Measurements from ENCODE around the gene TREH.

The TREH gene

DNA sequence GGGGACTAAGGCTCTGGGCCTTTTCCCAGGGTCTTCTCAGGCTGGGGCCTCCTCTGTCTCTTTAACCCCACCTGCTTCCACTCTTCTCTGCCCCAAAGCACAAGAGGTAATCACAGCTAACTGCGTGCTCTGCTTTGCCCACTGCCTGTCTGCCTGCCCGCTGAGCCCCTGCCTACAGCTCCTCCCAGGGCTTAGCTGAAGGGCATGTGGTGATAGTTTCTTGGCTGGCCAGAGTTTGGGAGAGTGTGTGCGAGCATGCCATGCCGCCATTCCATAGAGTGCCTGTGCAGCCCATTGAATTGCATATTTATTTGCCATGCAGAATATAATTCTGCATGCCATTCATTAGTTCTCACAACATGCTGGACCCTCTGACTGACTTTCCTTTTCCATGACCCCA, 39.6 kb downstream of the TREH start:
- Histone ChIP-seq H3K4me1 (ENCODE audit: control insufficient read depth in 1 of 2, insufficient read depth in 2 of 2, low read length in 2 of 2) (peaks cover 41 to 44% of the 10 kb centered on the region in 2 donors), H3K36me3 (ENCODE audit: control insufficient read depth in 1 of 2, insufficient read depth in 2 of 2, low read length in 2 of 2) (peaks cover 8 to 28% of the 10 kb centered on the region in 2 donors), H3K9ac (ENCODE audit: low read depth in 1 of 2, low read length in 2 of 2) (no peak overlapping the region), H3K9me3 (ENCODE audit: control insufficient read depth in 1 of 2, low read length in 2 of 2) (no peaks in the 10 kb centered on the region), H3K4me3 (ENCODE audit: low read depth in 1 of 2, low read length in 2 of 2) (no peak overlapping the region), H3K27me3 (ENCODE audit: control insufficient read depth in 1 of 2, insufficient read depth in 2 of 2, low read length in 2 of 2) (no peaks in the 10 kb centered on the region), H3K27ac (ENCODE audit: low read depth, low read length) (no peak overlapping the region)

DNA sequence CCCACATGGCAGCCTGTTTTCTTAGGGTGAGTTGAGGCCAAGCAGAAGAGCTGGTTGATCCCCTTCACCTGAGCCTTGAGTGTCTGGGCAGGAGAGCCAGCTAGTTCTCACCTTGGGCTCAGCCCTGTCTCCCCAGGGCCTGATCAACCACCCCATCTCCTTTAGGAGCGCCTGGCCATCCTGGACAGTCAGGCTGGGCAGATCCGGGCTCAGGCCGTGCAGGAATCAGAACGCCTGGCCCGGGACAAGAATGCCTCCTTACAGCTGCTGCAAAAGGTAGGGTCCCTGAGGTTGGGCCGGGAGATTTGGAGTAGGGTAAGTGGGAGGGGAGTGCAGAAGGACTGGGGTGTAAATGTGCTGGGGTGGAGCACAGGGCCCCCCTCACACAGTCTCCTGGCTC, 40.7 kb downstream of the TREH start:
- no peak overlapping the region for H3K9ac ChIP-seq (ENCODE audit: low read depth in 1 of 2, low read length in 2 of 2)
- H3K27ac ChIP-seq (ENCODE audit: low read depth, low read length) = no peak overlapping the region
- H3K9me3 ChIP-seq (ENCODE audit: control insufficient read depth in 1 of 2, low read length in 2 of 2) = no peaks in the 10 kb centered on the region
- H3K36me3 ChIP-seq (ENCODE audit: control insufficient read depth in 1 of 2, insufficient read depth in 2 of 2, low read length in 2 of 2) = peaks cover 5 to 17% of the 10 kb centered on the region in 2 donors
- peaks cover 49 to 53% of the 10 kb centered on the region in 2 donors for H3K4me1 ChIP-seq (ENCODE audit: control insufficient read depth in 1 of 2, insufficient read depth in 2 of 2, low read length in 2 of 2)
- no peak overlapping the region for H3K4me3 ChIP-seq (ENCODE audit: low read depth in 1 of 2, low read length in 2 of 2)
- no peaks in the 10 kb centered on the region for H3K27me3 ChIP-seq (ENCODE audit: control insufficient read depth in 1 of 2, insufficient read depth in 2 of 2, low read length in 2 of 2)

- H3K36me3 ChIP-seq (ENCODE audit: control insufficient read depth in 1 of 2, insufficient read depth in 2 of 2, low read length in 2 of 2) = peaks cover 5 to 6% of the 10 kb centered on the region in 2 donors
- H3K27ac ChIP-seq (ENCODE audit: low read depth, low read length) = no peak overlapping the region
- H3K9ac ChIP-seq (ENCODE audit: low read depth in 1 of 2, low read length in 2 of 2) = no peak overlapping the region
Observed at GRCh38 chr11:118636569-118637290, 42.7 kb downstream of the TREH start.

DNA sequence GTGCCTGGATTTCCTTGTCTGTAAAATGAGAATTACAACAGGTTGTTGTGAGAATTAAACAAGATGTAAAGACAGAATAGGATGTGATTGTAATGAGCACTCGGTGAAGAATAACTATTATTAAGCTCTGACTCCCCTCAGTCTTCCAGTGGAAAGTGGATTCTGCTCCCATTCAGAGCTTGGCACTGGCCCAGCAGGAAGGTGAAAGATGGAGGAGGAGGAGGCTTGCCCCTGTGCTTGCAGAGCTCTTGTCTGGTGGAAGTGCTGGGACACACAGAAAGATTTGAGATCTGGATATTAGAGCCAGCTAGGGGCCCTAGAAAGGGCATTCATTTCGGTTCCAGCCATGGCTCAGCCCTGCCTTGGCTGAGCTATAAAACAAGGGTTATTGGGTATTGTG, 43.8 kb downstream of the TREH start:
- Histone ChIP-seq H3K27me3 (ENCODE audit: control insufficient read depth in 1 of 2, insufficient read depth in 2 of 2, low read length in 2 of 2) (no peaks in the 10 kb centered on the region), H3K36me3 (ENCODE audit: control insufficient read depth in 1 of 2, insufficient read depth in 2 of 2, low read length in 2 of 2) (peaks cover 5 to 6% of the 10 kb centered on the region in 2 donors), H3K27ac (ENCODE audit: low read depth, low read length) (no peak overlapping the region), H3K4me1 (ENCODE audit: control insufficient read depth in 1 of 2, insufficient read depth in 2 of 2, low read length in 2 of 2) (peaks cover 45 to 52% of the 10 kb centered on the region in 2 donors), H3K9ac (ENCODE audit: low read depth in 1 of 2, low read length in 2 of 2) (peak overlapping the region in 1 of 2 donors; percentile 12), H3K4me3 (ENCODE audit: low read depth in 1 of 2, low read length in 2 of 2) (no peak overlapping the region), H3K9me3 (ENCODE audit: control insufficient read depth in 1 of 2, low read length in 2 of 2) (no peaks in the 10 kb centered on the region)

More at GRCh38 chr11:118636569-118637290, 42.7 kb downstream of the TREH start:
- Histone ChIP-seq H3K27me3 (ENCODE audit: control insufficient read depth in 1 of 2, insufficient read depth in 2 of 2, low read length in 2 of 2) (no peaks in the 10 kb centered on the region), H3K4me3 (ENCODE audit: low read depth in 1 of 2, low read length in 2 of 2) (no peak overlapping the region), H3K4me1 (ENCODE audit: control insufficient read depth in 1 of 2, insufficient read depth in 2 of 2, low read length in 2 of 2) (peaks cover 46 to 52% of the 10 kb centered on the region in 2 donors), H3K9me3 (ENCODE audit: control insufficient read depth in 1 of 2, low read length in 2 of 2) (no peaks in the 10 kb centered on the region)

DNA sequence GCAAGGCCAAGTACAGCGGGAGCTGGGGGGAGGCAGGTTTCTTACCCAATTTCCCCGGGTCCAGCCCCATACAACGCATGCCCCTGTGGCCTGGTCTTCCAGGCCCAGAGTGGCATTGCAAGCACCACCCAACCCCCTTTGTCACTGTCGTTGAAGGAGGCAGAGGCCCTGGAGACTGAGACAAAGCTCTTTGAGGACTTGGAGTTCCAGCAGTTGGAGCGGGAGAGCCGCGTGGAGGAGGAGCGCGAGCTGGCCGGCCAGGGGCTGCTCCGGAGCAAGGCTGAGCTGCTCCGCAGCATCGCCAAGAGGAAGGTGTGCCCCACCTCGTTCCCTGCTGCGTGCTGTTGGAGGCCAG, 44.2 kb downstream of the TREH start:
- Histone ChIP-seq H3K27me3 (ENCODE audit: control insufficient read depth in 1 of 2, insufficient read depth in 2 of 2, low read length in 2 of 2) (no peaks in the 10 kb centered on the region), H3K9ac (ENCODE audit: low read depth in 1 of 2, low read length in 2 of 2) (peak overlapping the region in 1 of 2 donors; percentile 12), H3K4me1 (ENCODE audit: control insufficient read depth in 1 of 2, insufficient read depth in 2 of 2, low read length in 2 of 2) (peaks cover 46 to 52% of the 10 kb centered on the region in 2 donors), H3K36me3 (ENCODE audit: control insufficient read depth in 1 of 2, insufficient read depth in 2 of 2, low read length in 2 of 2) (peaks cover 5 to 9% of the 10 kb centered on the region in 2 donors), H3K27ac (ENCODE audit: low read depth, low read length) (no peak overlapping the region), H3K4me3 (ENCODE audit: low read depth in 1 of 2, low read length in 2 of 2) (peak overlapping the region; percentile 24 to 51), H3K9me3 (ENCODE audit: control insufficient read depth in 1 of 2, low read length in 2 of 2) (no peaks in the 10 kb centered on the region)

DNA sequence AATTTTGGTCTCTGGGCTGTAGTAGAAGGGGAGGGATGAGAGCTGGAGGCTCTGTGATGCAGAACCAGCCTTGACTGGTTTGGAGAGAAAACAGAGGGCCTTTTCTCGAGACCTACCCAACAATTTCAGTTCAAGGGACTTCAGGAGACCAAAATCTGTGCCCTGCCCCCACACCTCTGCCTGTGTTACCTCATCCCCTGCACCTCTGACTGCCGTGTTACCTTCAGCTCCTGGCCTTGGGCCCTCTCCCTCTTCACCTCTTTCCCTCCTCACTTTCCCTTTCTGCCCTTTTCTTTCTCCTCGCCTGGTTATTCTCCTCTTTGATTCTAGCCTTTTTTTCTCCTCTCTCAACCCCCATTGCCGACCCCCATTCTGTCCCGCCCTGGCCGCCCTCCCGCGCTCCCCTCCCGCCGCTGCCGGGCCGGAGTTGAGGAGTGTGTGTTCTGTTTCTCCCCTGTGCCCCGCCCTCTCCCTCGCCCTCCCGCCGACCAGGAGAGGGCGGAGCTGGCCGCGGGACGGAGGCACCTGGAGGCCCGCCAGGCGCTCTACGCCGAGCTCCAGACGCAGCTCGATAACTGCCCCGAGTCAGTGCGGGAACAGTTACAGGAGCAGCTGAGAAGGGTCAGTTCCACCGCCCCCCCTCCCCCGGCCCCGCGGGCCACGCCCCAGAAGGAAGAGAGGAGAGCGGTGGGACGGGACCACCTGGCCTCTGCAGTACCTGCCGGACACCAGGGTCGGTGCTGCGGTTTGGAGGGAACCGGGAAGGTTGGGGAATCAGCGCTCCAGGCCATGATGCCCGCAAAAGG, 44.8 kb downstream of the TREH start:
- Histone ChIP-seq H3K9ac (ENCODE audit: low read depth in 1 of 2, low read length in 2 of 2) (peak overlapping the region; percentile 12 to 33), H3K9me3 (ENCODE audit: control insufficient read depth in 1 of 2, low read length in 2 of 2) (no peaks in the 10 kb centered on the region), H3K27me3 (ENCODE audit: control insufficient read depth in 1 of 2, insufficient read depth in 2 of 2, low read length in 2 of 2) (no peaks in the 10 kb centered on the region), H3K4me3 (ENCODE audit: low read depth in 1 of 2, low read length in 2 of 2) (peak overlapping the region; percentile 48 to 51), H3K4me1 (ENCODE audit: control insufficient read depth in 1 of 2, insufficient read depth in 2 of 2, low read length in 2 of 2) (peaks cover 50 to 55% of the 10 kb centered on the region in 2 donors), H3K36me3 (ENCODE audit: control insufficient read depth in 1 of 2, insufficient read depth in 2 of 2, low read length in 2 of 2) (peaks cover 5 to 9% of the 10 kb centered on the region in 2 donors), H3K27ac (ENCODE audit: low read depth, low read length) (no peak overlapping the region)

DNA sequence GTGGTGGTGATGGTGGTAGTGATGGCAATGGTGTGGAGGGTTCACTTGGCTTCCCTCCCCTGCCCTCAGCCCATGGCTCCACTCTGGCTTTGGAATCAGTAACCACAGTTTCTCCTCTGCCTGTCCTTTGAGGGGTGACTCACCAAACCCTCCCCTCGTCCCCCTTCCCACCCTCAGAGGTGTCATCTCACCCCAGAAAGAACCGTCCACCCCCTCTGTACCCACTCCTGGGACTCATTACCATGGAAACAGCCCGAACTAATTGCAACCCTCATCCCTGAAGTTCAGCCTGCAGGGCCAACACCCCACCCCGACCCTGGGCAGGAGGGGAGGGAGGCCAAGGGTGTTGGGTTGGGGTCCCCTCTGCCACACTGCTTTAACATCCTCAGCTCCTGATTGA, 45.5 kb downstream of the TREH start:
- H3K9me3 ChIP-seq (ENCODE audit: control insufficient read depth in 1 of 2, low read length in 2 of 2) = no peaks in the 10 kb centered on the region
- H3K27me3 ChIP-seq (ENCODE audit: control insufficient read depth in 1 of 2, insufficient read depth in 2 of 2, low read length in 2 of 2) = no peaks in the 10 kb centered on the region
- H3K4me1 ChIP-seq (ENCODE audit: control insufficient read depth in 1 of 2, insufficient read depth in 2 of 2, low read length in 2 of 2) = peaks cover 53 to 62% of the 10 kb centered on the region in 2 donors
- H3K4me3 ChIP-seq (ENCODE audit: low read depth in 1 of 2, low read length in 2 of 2) = no peak overlapping the region
- H3K36me3 ChIP-seq (ENCODE audit: control insufficient read depth in 1 of 2, insufficient read depth in 2 of 2, low read length in 2 of 2) = peaks cover 5 to 9% of the 10 kb centered on the region in 2 donors
- H3K27ac ChIP-seq (ENCODE audit: low read depth, low read length) = no peak overlapping the region
- H3K9ac ChIP-seq (ENCODE audit: low read depth in 1 of 2, low read length in 2 of 2) = peak overlapping the region in 1 of 2 donors; percentile 33

GRCh38 chr11:118633319-118633690, 46.1 kb downstream of the TREH start:
- Histone ChIP-seq H3K27me3 (ENCODE audit: control insufficient read depth in 1 of 2, insufficient read depth in 2 of 2, low read length in 2 of 2) (no peaks in the 10 kb centered on the region), H3K27ac (ENCODE audit: low read depth, low read length) (no peak overlapping the region), H3K36me3 (ENCODE audit: control insufficient read depth in 1 of 2, insufficient read depth in 2 of 2, low read length in 2 of 2) (peaks cover 5 to 9% of the 10 kb centered on the region in 2 donors), H3K9me3 (ENCODE audit: control insufficient read depth in 1 of 2, low read length in 2 of 2) (no peaks in the 10 kb centered on the region), H3K9ac (ENCODE audit: low read depth in 1 of 2, low read length in 2 of 2) (no peak overlapping the region), H3K4me3 (ENCODE audit: low read depth in 1 of 2, low read length in 2 of 2) (no peak overlapping the region), H3K4me1 (ENCODE audit: control insufficient read depth in 1 of 2, insufficient read depth in 2 of 2, low read length in 2 of 2) (peaks cover 55 to 62% of the 10 kb centered on the region in 2 donors)

DNA sequence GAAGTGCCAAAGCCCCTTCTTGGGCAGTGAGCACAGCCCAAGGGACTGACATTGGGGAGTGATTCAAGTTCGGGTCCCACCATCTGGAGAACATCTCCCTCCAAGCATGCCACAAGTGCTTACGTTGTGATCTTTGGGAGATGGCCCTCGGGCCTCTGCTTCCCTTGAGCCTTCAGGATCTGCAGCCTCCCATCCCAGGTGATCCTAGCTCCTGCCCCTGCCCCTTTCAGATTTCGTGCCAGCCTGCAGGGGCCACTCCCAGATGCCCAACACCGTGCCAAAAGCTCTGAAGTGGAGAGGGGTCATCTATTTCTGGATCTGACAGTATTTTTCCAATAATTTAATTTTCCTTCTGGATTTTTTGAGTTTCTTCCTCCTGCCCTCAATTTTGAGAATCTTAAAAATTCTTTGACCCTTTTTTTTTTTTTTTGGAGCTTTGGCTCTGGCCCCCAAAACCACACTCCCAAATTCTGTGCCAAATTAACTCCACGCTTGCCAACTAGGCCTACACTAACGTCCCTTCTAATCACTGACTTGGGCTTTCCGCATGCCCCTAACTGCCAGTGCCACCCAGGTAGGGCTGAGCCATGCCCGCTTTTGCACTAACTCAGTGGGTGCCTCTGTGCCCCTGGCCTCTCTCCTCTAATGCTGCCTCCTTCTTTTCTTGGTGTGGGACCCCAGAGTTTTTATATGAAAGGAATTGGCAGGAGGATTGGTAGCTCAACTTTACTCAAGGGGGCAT, 46.7 kb downstream of the TREH start:
- Histone ChIP-seq H3K27ac (ENCODE audit: low read depth, low read length) (no peak overlapping the region), H3K4me1 (ENCODE audit: control insufficient read depth in 1 of 2, insufficient read depth in 2 of 2, low read length in 2 of 2) (peaks cover 55 to 62% of the 10 kb centered on the region in 2 donors), H3K9ac (ENCODE audit: low read depth in 1 of 2, low read length in 2 of 2) (no peak overlapping the region), H3K4me3 (ENCODE audit: low read depth in 1 of 2, low read length in 2 of 2) (no peak overlapping the region), H3K9me3 (ENCODE audit: control insufficient read depth in 1 of 2, low read length in 2 of 2) (no peaks in the 10 kb centered on the region), H3K27me3 (ENCODE audit: control insufficient read depth in 1 of 2, insufficient read depth in 2 of 2, low read length in 2 of 2) (no peaks in the 10 kb centered on the region), H3K36me3 (ENCODE audit: control insufficient read depth in 1 of 2, insufficient read depth in 2 of 2, low read length in 2 of 2) (peaks cover 5 to 11% of the 10 kb centered on the region in 2 donors)
